ENCODE data around the gene ANKRD6. TPM values are rescaled to one million over a fixed set of nuclear protein-coding genes. Genes with fewer than 3 reads are reported as not detected.

The ANKRD6 gene
- total RNA-seq, 1 experiment from 2014 or later, result 1.0 TPM

DNA sequence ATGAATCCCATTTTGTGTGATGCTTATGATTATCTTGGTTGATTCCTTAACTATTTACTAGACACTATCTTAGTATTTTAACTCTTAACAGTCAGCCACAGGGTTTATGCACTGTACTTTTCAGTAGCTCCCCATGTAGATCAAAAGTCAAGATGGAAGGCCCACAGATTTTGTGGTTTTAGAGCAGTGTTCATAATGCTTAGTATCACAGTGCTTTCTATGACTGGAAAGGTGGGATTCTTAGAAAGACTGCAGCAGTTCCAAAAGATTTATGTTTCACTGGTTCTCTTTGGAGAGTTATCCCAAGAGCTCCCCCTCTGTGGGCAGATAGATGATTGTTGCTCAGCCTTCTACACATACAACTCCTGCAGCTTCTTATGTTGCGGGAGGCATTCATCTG is 34.5 kb downstream of the ANKRD6 start:
- no peak for DNase-seq (ENCODE audit: low read depth)

DNA sequence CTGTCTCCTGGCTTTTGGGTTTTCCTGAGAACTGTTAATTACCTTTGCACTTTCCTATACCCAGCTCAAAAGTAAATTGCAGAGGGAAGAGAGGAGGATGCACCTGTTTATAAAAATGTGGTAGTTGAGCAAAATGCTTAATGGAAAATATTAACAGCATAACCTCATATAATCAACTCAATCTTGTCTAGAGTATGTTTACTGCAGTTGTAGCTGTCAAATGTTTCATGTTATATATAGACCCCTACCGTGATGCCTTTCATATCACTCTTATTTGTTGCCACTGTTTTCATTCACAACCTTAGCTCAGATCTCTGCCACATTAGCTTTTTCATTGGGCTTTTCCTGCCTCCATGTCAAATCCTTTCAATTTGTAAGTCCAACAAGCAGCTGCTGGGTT is 36.0 kb downstream of the ANKRD6 start:
- DNase-seq (ENCODE audit: low read depth), result no peak

DNA sequence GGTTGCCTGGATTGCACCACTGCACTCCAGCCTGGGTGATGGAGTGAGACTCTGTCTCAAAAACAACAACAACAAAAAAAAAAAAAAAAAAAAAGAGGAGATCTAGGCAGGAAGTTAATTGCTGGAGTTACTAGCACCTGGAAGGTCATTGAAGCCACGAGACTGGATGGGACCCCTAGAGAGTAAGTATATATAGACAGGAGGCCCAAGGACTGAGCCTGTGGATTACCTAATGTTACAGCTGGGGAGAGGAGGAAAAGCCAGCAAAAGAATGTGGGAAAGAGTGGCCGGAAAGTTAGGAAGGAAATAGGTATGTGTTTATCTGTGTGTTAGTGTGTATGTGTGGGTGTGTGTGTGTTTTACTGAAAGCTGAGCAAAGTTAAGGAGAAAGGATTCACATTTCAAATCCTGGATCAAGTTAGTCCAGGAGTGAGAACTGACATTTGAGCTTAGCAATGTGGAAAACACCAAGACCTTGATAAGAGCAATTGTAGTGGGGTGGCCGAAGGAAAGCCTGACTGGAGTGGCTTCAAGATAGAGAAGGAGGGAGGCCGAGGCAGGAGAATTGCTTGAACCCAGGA is 38.4 kb downstream of the ANKRD6 start:
- no peak for DNase-seq (ENCODE audit: low read depth)

DNA sequence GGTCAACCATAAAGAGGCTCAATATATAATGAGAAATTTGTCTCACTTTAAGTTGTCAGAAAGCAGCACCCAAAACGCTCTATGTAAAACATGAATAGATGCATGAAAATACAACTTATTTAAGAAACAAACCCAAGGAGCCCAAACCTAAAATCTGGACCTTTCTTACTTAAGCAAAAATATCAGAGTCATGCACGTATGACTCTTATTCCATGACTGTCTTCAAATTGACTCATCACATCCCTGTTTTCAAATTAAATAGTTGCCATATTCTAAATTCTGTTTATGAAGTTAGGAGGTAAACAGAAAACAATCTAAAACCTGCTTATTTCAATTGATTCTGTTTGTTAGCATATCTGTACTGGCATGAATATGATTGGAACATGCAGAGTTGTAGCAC is 42.1 kb downstream of the ANKRD6 start:
- DNase-seq (ENCODE audit: low read depth), result peak; percentile 5

DNA sequence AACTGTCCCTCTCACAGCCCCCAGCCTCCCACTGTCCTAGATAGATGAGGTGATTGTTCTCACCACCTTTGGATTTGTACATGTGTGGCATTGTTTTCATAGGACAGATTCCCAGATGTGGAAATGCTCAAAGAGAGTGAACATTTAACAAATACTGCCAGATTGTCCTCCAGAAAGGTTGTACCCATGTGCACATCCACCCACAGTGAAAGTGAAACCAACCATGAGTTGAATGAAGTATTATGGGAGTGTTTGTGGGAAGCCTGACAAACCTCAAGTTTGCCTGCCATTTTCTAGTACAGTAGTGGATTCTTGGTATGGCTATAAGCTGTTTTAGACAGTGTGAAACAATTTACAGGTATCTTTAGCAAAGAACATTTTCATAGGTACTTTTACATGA is 42.7 kb downstream of the ANKRD6 start:
- DNase-seq (ENCODE audit: low read depth), result peak; percentile 12

DNA sequence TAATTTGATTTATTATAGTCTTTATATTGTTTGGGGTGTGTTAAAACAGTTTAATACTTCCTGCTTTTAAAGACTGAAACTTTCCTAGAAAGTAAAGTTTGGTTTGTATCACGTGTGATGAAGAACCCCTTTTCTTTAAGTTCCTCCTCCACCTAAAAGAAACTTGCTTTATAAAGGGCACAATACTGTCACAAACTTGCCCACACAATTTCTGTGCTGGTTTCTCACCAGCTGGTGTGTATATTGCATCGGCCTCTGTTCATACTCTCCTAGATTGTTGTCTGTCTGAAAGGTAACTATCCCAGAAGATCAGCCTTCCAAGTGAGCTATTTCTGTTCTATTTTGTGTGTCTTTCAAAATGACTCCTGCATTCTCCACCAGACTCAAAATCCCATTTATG is 46.9 kb downstream of the ANKRD6 start:
- no peak for DNase-seq (ENCODE audit: low read depth)

DNA sequence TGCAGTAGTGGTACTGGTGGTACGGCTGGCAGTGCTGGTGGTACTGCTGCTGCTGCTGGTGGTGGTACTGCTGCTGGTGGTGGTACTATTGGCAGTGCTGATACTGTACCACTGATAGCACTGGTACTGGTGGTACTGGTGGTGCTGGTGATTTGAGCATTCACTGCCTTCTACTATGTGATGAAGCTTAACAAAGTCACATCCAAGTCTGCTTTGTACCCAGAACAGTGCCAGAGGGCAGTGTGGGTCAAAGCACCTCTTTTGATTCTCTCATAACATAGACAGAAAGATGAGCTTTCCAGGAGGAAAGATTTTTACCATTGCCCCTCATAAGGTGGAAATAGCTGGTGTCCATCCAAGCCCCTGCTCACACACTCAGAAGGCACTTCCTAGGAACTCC is 48.7 kb downstream of the ANKRD6 start:
- DNase-seq (ENCODE audit: low read depth), result no peak

DNA sequence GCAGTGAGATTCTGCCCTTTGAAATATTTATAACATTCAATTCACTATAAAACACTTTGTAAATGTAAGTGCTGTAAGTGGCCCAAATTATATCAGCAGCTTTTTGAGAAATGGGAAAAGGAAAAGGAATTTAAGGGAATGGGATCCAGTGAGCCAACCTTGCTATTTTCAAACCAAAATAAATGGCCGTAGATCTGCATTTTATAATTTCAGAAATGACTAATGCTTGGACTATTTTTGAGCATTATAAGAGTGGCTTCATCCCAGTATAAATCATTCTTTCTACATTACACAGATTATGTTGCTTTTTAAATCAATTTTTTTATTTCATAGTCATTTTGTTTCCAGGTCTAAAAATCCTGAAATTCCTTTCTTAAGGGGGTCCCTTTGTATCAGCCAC is 49.2 kb downstream of the ANKRD6 start:
- DNase-seq (ENCODE audit: low read depth), result no peak

DNA sequence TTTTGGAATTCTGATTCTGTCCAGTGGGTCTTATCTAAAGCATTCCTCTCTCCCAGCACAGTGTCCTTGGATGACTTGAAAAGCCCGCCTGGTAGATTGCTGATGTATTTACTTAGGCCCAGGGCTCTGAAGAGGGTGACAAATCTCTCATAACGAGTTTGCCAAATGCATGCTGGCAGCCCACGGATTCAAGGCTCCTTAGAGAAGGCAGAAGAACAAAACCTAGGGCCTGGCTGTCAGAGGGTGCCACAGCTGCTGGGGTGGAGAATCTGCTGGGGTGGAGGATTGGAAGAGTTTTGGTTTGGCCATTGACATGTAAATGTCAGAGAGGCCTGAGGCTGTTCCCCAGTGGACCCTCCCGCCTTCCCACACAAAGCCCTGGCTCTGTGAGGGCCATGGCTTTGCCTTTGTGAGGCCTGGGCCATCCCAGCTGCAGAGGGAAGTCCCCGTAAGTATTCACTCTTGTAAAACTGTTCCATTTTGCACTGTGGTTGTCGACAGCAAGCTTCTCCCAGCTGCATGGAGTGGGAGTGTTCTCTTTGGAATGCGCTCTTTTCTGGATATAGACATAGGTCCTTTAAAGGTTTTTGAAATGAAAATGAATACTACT is 50.3 kb downstream of the ANKRD6 start:
- DNase-seq (ENCODE audit: low read depth), result no peak

DNA sequence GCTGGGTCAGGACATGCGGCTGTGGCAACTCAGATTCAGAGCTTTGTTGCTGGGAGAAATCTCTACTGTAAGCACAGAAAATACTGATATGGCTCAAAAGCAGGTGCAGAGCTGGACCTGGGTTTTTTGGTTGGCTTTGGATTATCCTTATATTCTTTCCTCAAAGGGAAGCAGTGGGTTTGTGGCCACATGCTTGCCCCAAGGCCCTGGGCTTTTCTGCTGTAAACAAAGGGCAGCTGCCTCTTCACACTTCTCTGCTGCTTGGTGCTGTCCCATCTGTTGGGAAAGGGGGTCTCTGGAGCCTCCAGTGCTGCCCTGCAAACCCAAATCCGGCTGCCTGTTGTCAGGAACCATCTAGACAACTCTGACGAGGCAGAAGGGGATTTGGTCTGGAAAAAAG is 52.4 kb downstream of the ANKRD6 start:
- no peak for DNase-seq (ENCODE audit: low read depth)

DNA sequence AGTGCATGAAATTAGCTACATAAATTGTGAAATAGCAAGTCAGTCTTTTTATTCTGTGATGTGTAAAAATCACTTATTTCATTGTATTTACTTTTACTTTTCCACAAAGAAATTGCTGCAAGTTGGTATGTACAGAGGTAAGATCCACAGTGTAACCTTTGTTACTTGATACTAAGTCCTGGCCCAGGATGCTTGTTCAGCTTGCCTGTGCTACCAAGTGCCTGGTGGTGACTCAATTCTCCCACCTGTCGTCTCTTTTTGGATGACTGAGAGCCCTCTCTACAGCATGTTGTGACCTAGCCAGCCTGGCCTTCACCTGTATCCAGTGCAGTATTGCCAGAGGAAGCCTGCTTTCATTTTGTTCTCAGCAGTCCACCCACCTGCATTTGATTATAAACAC is 54.9 kb downstream of the ANKRD6 start:
- DNase-seq (ENCODE audit: low read depth), result no peak

DNA sequence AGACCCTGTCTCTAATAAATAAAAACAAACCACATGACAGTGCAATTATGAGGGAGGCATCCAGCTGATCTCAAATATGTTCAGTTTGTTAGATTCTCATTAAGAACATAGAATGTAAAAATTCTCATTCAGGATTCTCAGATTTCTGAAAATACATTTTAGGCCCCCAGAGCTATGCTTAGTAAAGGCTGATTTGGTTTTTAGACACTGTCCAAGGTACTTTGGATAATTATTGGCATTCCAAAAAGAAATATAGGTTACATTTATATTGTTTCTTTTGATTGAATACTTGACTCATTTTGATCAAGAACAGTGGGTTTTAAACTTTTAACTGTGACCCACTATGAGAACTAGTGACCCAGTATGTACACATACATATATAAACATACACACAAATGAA is 55.5 kb downstream of the ANKRD6 start:
- no peak for DNase-seq (ENCODE audit: low read depth)

DNA sequence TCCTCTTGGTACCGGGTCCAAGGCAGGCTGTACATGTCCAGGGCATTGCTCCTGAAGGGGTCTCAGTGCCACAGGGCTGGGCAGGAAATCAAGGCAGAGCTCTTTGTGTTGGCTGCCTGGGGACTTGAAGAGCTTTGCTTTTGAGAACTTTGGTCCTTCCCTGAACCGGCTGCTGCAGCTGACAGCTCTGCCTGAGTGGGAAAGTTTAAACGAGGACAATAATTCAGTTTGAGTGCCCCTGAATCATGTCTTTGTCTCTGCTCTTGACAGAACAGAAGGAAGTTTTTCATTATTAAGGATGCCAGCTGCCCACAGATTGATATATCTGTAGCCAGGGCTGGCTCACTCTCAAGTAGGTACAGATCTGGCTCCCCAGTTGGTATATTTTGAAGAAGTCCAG is 56.1 kb downstream of the ANKRD6 start:
- DNase-seq (ENCODE audit: low read depth), result no peak

DNA sequence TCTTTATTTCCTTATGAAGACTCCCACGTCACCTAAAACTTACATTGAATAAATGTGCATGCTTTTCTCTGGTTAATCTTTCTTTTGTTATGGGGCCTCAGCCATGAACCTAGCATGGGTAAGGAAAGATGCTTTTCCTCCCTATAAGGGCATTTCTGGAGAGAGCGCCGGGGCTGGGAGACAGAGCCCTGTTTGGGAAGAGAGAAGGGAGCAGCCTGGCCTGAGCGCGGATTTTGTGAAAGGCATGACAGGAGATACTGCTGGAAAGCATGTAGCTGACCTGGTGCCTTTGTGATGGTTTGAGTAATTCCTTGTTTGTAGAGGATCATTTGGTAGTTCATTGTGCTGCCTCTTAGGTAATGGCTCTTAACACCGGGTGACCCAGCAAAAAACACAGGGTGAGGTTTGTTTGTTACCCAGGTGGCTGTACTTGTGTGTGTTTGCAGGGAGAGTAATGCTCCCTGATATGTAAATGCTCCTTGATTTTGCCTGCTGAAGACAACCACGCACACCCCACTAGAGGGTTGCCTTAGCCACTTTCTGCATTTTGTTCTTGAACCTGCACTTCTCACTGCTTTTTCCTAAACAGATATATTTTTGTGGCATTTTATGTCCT is 59.2 kb downstream of the ANKRD6 start:
- no peak for DNase-seq (ENCODE audit: low read depth)

DNA sequence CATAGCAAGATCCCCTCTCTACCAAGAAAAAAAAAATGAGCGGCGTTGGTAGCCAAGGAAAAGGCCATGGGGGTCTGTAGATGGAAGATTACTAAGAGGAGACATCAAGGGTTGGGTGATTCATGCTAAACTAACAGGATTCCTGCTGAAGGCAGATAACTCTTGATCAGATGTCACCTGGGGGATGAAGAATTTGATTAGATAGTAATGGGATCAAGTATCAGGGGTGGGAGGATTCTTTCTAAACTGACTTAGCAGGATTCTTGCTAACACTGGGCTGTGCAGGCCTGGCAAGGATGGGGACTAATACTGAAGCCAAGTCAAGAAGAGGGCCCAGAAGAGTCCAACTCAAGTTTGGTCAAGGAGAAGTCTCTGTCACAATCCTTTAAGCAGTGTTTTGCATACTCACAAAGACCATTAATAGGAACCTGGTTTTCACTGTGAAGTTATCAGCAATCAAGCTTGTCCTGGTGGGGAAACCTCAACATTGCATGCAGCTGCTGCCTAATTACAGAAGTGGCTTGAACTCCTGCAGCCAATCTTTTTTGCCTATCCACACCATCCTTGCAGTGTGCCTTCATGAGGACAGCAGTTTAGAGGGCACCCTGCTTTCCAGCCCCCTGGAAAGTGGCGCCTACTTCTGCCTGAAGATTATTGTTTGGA is 61.3 kb downstream of the ANKRD6 start:
- no peak for DNase-seq (ENCODE audit: low read depth)

DNA sequence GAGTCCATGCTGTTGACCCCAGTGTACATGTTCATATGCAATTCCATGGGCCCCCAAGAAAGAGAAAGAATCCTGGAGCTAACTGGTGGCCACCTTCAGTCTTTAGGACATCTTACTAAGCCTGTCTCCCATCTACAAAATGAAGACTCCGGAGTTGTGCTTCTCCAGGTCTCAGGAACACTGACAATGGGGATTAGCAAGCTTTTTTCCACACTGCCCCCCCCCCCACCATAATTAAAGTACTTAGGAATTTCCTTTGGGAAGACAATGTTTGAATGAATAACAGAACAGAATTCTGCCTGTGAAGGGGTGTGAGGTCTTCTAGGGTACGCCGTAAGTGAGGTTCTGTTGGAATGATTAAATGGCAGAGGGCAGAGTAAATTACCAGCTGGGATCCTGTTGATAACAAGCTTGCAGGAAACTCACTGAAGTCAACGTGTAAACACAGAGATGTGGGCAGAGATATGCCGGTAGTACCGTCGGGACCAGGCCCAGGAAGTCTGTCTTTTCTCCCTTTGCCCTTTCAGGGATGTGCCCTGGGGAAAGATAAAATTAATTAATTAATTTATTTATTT is 63.1 kb downstream of the ANKRD6 start:
- DNase-seq (ENCODE audit: low read depth), result no peak

DNA sequence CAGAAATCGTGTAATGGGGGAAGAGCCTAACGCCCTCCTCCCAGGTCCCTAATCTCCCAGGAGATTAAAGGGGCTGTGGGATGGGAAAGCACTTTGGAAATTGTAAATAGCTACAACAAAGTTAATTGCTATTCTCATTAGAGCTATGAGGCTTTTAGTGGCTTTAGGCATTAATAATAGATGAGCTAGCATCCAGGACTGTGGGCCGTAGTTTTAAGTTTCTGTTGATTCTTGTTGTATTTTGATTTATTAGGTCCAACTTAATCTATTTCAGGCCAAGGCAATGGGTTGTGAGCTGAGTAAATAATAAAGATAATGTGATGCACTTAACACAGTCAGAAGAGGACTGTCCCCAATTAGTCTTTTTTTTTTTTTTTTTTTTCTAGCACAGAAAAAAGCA is 67.7 kb downstream of the ANKRD6 start:
- no peak for DNase-seq (ENCODE audit: low read depth)

DNA sequence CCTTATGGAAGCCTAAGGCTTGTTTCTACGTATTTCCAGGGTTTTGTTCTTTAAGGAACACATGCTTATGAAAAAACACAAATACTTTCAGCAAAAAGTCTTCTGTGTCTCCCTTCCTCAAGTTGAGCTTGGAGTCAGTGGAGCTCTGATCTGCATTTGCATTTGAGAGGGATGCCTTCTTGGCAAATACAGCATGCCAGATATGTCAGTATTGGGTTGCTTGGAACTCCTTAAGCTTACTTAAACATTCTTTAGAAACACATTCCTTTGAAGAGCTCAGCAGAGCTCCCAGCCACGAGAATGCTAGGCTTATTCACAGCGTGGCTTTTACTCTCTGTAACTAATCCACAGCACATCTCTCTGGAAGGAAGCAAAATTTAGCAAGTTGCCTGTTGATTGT is 68.3 kb downstream of the ANKRD6 start:
- DNase-seq (ENCODE audit: low read depth), result no peak

DNA sequence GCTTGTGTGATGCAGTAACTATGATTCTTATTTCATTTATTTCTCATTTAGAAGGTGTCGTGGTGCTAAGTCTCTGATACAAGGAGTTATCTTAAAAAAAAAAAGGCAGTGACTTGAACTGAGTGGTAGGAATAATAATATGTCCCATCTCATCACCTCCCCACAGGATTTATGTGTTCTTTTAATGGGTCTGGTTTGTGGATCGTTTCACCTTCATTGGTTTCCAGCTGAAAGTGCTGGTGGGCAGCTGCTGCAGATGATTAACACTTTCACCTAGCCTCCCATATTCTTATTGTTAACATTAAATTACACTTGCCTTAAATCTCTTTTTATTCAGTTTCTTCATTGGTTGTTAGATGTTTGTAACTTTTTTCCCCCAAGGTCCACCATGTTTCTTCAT is 68.8 kb downstream of the ANKRD6 start:
- no peak for DNase-seq (ENCODE audit: low read depth)

DNA sequence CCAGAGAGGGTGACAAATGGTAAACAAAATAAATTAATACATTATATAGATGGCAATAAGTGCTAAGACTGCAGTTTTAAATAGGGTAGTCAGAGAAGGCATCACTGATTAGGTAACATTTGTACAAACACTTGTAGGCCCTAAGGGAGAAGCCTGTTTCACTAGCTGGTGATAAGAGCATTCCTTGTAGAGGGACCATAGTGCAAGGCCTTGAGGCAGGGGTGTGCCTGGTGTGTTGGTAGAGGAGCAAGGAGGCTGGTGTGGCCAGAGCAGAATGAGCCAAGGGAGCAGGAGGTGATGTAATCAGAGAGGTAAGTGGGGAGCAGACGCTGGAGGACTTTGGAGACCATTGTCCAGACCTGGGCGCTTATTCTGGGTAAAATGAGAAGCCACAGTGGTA is 70.7 kb downstream of the ANKRD6 start:
- no peak for DNase-seq (ENCODE audit: low read depth)

DNA sequence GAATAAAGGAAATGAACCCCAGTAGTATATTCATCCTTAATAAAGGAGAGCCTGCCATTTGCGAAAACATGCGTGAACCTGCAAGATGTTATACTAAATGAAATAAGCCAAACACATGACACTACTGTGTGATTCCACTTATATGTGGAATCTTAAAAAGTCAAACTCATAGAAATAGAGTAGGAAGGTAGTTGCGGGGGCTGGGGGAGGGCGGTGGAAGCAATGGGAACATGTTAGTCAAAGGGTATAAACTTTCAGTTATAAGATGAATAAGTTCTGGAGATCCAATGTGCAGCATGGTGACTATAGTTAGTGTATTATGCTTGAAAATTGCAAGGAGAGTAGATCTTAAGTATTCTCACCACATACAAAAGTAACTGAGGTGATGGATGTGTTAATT is 72.9 kb downstream of the ANKRD6 start:
- DNase-seq (ENCODE audit: low read depth), result no peak

Measured in HT1080 (cell line).